ENCODE results near the gene STH.

GRCh38 chr17:45951941-45952340 is 47.1 kb upstream of the STH start:
- TF ChIP-seq CTCF (IDR thresholded peaks at IDR 0.05; ENCODE audit: low read depth, low read length, poor library complexity, severe bottlenecking): no peak
- TF ChIP-seq EZH2phosphoT487 (IDR thresholded peaks at IDR 0.05; ENCODE audit: borderline replicate concordance, low read length): no peak
